HL-60 (cell line): ENCODE data around the gene BSG.

Experiments used
- DNase-seq, 2 experiments: peaks; one replicate each; pipeline ENCODE4 v3.0.0-alpha.2; 2010 to 2020; ENCODE audit warnings: low read depth in 1 of 2, low spot score in 1 of 2
- H3K27ac ChIP-seq: fragments of 250-450 bp; sonication (Bioruptor Pico); replicated peaks from 2 replicates; pipeline ENCODE4 v1.5.1; 2020; ENCODE audit warnings: mild to moderate bottlenecking, moderate library complexity
- H3K27me3 ChIP-seq: fragments of 250-450 bp; sonication (Bioruptor Pico); 2 replicates; pipeline ENCODE4 v1.5.1; 2021; ENCODE audit warnings: mild to moderate bottlenecking, moderate library complexity; ENCODE audit not compliant: insufficient read depth, poor library complexity, severe bottlenecking
- H3K4me3 ChIP-seq: replicated peaks from 2 replicates; pipeline ENCODE4 v1.5.1; 2011; ENCODE audit warnings: mild to moderate bottlenecking, control low read depth, low read length; ENCODE audit not compliant: insufficient read depth
- CTCF ChIP-seq: IDR thresholded peaks from one replicate; pipeline ENCODE4 v1.5.1; 2011; ENCODE audit warnings: low read length, control low read depth, inconsistent platforms; ENCODE audit not compliant: insufficient read depth
- GABPA ChIP-seq: IDR thresholded peaks from 2 replicates; pipeline ENCODE4 v1.6.1; 2012; ENCODE audit warnings: low read depth
- POLR2AphosphoS5 ChIP-seq: IDR thresholded peaks from 2 replicates; pipeline ENCODE4 v1.6.1; 2012; ENCODE audit warnings: low read depth
- REST ChIP-seq: IDR thresholded peaks from 2 replicates; pipeline ENCODE4 v1.6.1; 2012; ENCODE audit warnings: low read depth; ENCODE audit not compliant: insufficient replicate concordance
- SPI1 ChIP-seq: IDR thresholded peaks from 2 replicates; pipeline ENCODE4 v1.6.1; 2012; ENCODE audit warnings: low read depth, mild to moderate bottlenecking, borderline replicate concordance

BSG gene

GRCh38 chr19:610801-611480 lies 38.5 kb downstream of the BSG start:
- Histone ChIP-seq H3K27me3 (no peaks in the 10 kb centered on the region), H3K4me3 (0 out of 2 replicates have a peak overlapping the region, but pooled peaks have one; percentile 18), H3K27ac (peak overlapping the region; percentile 64)
- DNase-seq, result peak in 1 of 2 experiments; percentile 60
- no peak for TF ChIP-seq SPI1
- peak; percentile 60; the same call in 1 of the 2 replicates for TF ChIP-seq GABPA
- peak; percentile 37; the same call in 1 of the 2 replicates for TF ChIP-seq POLR2AphosphoS5

- no peak for DNase-seq
- Histone ChIP-seq H3K27ac (no peak overlapping the region), H3K27me3 (no peaks in the 10 kb centered on the region), H3K4me3 (no peak overlapping the region)
- TF ChIP-seq GABPA, result no peak
- TF ChIP-seq REST, result no peak
These were observed 39.1 kb downstream of the BSG start for GRCh38 chr19:611481-611868.

- Histone ChIP-seq H3K27ac (no peak overlapping the region), H3K27me3 (no peaks in the 10 kb centered on the region), H3K4me3 (no peak overlapping the region)
- TF ChIP-seq SPI1 (no peak), GABPA (no peak), POLR2AphosphoS5 (no peak), REST (no peak), CTCF (no peak)
- no peak for DNase-seq
These were observed 40.5 kb downstream of the BSG start for GRCh38 chr19:612941-613340.

GRCh38 chr19:613732-614567 lies 41.6 kb downstream of the BSG start:
- H3K4me3 ChIP-seq, result no peak overlapping the region
- no peak for TF ChIP-seq REST
- no peak for TF ChIP-seq SPI1
- TF ChIP-seq POLR2AphosphoS5, result no peak
- TF ChIP-seq CTCF, result no peak
- no peak for TF ChIP-seq GABPA
- no peak for DNase-seq

More at GRCh38 chr19:613732-614567, 41.6 kb downstream of the BSG start:
- Histone ChIP-seq H3K27ac (no peak overlapping the region), H3K27me3 (no peaks in the 10 kb centered on the region)
